SJSA1 (cell line): ENCODE data around the gene SPATA9. TPM values are rescaled to one million over a fixed set of nuclear protein-coding genes. Genes with fewer than 3 reads are reported as not detected.
A peak's percentile ranks its signal among the peaks of the same experiment; 100 is the strongest.
"Not testable (repeated sequence)": the region's sequence is repeated elsewhere in the genome, so short reads cannot be mapped to it uniquely, and the experiment has no call there.

ENCODE experiments used
- DNase-seq, 2 experiments: peaks; one replicate each; pipeline ENCODE4 v3.0.0-alpha.2; 2015 to 2020; ENCODE audit warnings: low spot score in 2 of 2, low read depth in 1 of 2
- H3K27ac ChIP-seq: fragments of 250-450 bp; sonication (Bioruptor Pico); 2 replicates; pipeline ENCODE4 v1.5.1; 2020; ENCODE audit warnings: mild to moderate bottlenecking, moderate library complexity
- H3K27me3 ChIP-seq: fragments of 250-450 bp; sonication (Bioruptor Pico); replicated peaks from 2 replicates; pipeline ENCODE4 v1.5.1; 2020; ENCODE audit warnings: mild to moderate bottlenecking, moderate library complexity
- H3K36me3 ChIP-seq: fragments of 250-450 bp; sonication (Bioruptor Pico); 2 replicates; pipeline ENCODE4 v1.5.1; 2020; ENCODE audit warnings: mild to moderate bottlenecking
- H3K4me1 ChIP-seq: fragments of 250-450 bp; sonication (Bioruptor Pico); replicated peaks from 2 replicates; pipeline ENCODE4 v1.6.1; 2021; ENCODE audit warnings: mild to moderate bottlenecking
- H3K4me3 ChIP-seq: fragments of 250-450 bp; sonication (Bioruptor Pico); 2 replicates; pipeline ENCODE4 v1.5.1; 2020; ENCODE audit warnings: mild to moderate bottlenecking
- H3K9me3 ChIP-seq: fragments of 250-450 bp; sonication (Bioruptor Pico); replicated peaks from 2 replicates; pipeline ENCODE4 v1.5.1; 2020; ENCODE audit warnings: mild to moderate bottlenecking
- total RNA-seq: library from RNA; depleted of rRNA; stranded (reverse); fragments of >200 nt; shearing (Covaris generic); gene quantifications from 2 replicates; pipeline ENCODE4 v1.2.3, GENCODE V29; 2014

SPATA9 gene
- total RNA-seq, 1 experiment from 2014 or later: 1.4 TPM

- no peak for DNase-seq
- Histone ChIP-seq H3K27me3 (no peaks in the 10 kb centered on the region), H3K4me3 (no peak overlapping the region), H3K27ac (no peak overlapping the region), H3K9me3 (no peaks in the 10 kb centered on the region), H3K36me3 (no peaks in the 10 kb centered on the region; the same call in 1 of the 2 replicates), H3K4me1 (no peaks in the 10 kb centered on the region)
These were observed 27.2 kb downstream of the SPATA9 start for GRCh38 chr5:95655575-95655974.

GRCh38 chr5:95654196-95654595 is 28.6 kb downstream of the SPATA9 start:
- H3K27ac ChIP-seq: no peak overlapping the region
- no peak for DNase-seq
- H3K36me3 ChIP-seq: no peaks in the 10 kb centered on the region; the same call in 1 of the 2 replicates

GRCh38 chr5:95652849-95653248 is 29.9 kb downstream of the SPATA9 start:
- no peak overlapping the region for H3K4me3 ChIP-seq
- H3K36me3 ChIP-seq: no peaks in the 10 kb centered on the region; the same call in 1 of the 2 replicates
- no peaks in the 10 kb centered on the region for H3K27me3 ChIP-seq
- no peak for DNase-seq
- no peaks in the 10 kb centered on the region for H3K9me3 ChIP-seq
- no peak overlapping the region for H3K27ac ChIP-seq
- H3K4me1 ChIP-seq: peaks cover 4% of the 10 kb centered on the region

More at GRCh38 chr5:95654196-95654595, 28.6 kb downstream of the SPATA9 start:
- Histone ChIP-seq H3K4me3 (no peak overlapping the region), H3K9me3 (no peaks in the 10 kb centered on the region), H3K27me3 (no peaks in the 10 kb centered on the region), H3K4me1 (no peaks in the 10 kb centered on the region)

- Histone ChIP-seq H3K9me3 (no peaks in the 10 kb centered on the region), H3K36me3 (no peaks in the 10 kb centered on the region; the same call in 1 of the 2 replicates), H3K4me3 (no peak overlapping the region), H3K27ac (no peak overlapping the region), H3K4me1 (peaks cover 14% of the 10 kb centered on the region), H3K27me3 (no peaks in the 10 kb centered on the region)
- DNase-seq: no peak
These were observed 32.8 kb downstream of the SPATA9 start for GRCh38 chr5:95649842-95650620.

GRCh38 chr5:95649274-95649673 is 33.5 kb downstream of the SPATA9 start:
- Histone ChIP-seq H3K36me3 (no peaks in the 10 kb centered on the region; the same call in 1 of the 2 replicates), H3K27me3 (no peaks in the 10 kb centered on the region), H3K9me3 (no peaks in the 10 kb centered on the region), H3K4me1 (peaks cover 14% of the 10 kb centered on the region), H3K4me3 (no peak overlapping the region), H3K27ac (no peak overlapping the region)
- no peak for DNase-seq

- H3K4me1 ChIP-seq: peaks cover 18% of the 10 kb centered on the region
- no peaks in the 10 kb centered on the region for H3K9me3 ChIP-seq
- no peaks in the 10 kb centered on the region for H3K27me3 ChIP-seq
- H3K4me3 ChIP-seq: no peak overlapping the region
- H3K36me3 ChIP-seq: no peaks in the 10 kb centered on the region; the same call in 1 of the 2 replicates
- DNase-seq: no peak
- 0 out of 2 replicates have a peak overlapping the region, but pooled peaks have one; percentile 4 for H3K27ac ChIP-seq
These were observed 34.6 kb downstream of the SPATA9 start for GRCh38 chr5:95647886-95648860.

- H3K9me3 ChIP-seq: no peaks in the 10 kb centered on the region
- H3K4me3 ChIP-seq: peak within 1 kb of the TSS; percentile 42
- H3K4me1 ChIP-seq: peaks cover 18% of the 10 kb centered on the region
- H3K36me3 ChIP-seq: no peaks in the 10 kb centered on the region
- peak; percentile 93 to 99 for DNase-seq
- peak within 1 kb of the TSS; percentile 82 for H3K27ac ChIP-seq
- H3K27me3 ChIP-seq: no peaks in the 10 kb centered on the region
These were observed 36.0 kb downstream of the SPATA9 start, which contains the start of gene RFESD for GRCh38 chr5:95646569-95647431. Gene RFESD (plus strand): TSS chr5:95646777. CDS start chr5:95652272, 5,495 bp downstream.

- H3K9me3 ChIP-seq, H3K4me3 ChIP-seq, H3K27me3 ChIP-seq, H3K36me3 ChIP-seq, H3K27ac ChIP-seq, DNase-seq: not testable (repeated sequence)
- peaks cover 18% of the 10 kb centered on the region for H3K4me1 ChIP-seq
These were observed 36.6 kb downstream of the SPATA9 start for GRCh38 chr5:95646226-95646568.

GRCh38 chr5:95644351-95645042 is 38.3 kb downstream of the SPATA9 start:
- Histone ChIP-seq H3K9me3 (no peaks in the 10 kb centered on the region), H3K27ac (no peak overlapping the region), H3K4me1 (peaks cover 18% of the 10 kb centered on the region), H3K36me3 (no peaks in the 10 kb centered on the region), H3K4me3 (no peak overlapping the region), H3K27me3 (no peaks in the 10 kb centered on the region)
- DNase-seq: peak; percentile 50 to 68

- no peak for DNase-seq
- Histone ChIP-seq H3K27me3 (no peaks in the 10 kb centered on the region), H3K27ac (no peak overlapping the region), H3K4me3 (no peak overlapping the region), H3K4me1 (peaks cover 17% of the 10 kb centered on the region), H3K36me3 (no peaks in the 10 kb centered on the region), H3K9me3 (no peaks in the 10 kb centered on the region)
These were observed 39.6 kb downstream of the SPATA9 start for GRCh38 chr5:95643152-95643551.

- Histone ChIP-seq H3K4me1 (peaks cover 6% of the 10 kb centered on the region), H3K9me3 (no peaks in the 10 kb centered on the region), H3K36me3 (no peaks in the 10 kb centered on the region), H3K27me3 (no peaks in the 10 kb centered on the region), H3K4me3 (no peak overlapping the region), H3K27ac (no peak overlapping the region)
- DNase-seq: no peak
These were observed 41.0 kb downstream of the SPATA9 start for GRCh38 chr5:95641741-95642220.

- H3K4me1 ChIP-seq: no peaks in the 10 kb centered on the region
- no peaks in the 10 kb centered on the region for H3K9me3 ChIP-seq
- H3K36me3 ChIP-seq: no peaks in the 10 kb centered on the region
- no peak overlapping the region for H3K4me3 ChIP-seq
- H3K27ac ChIP-seq: no peak overlapping the region
- H3K27me3 ChIP-seq: no peaks in the 10 kb centered on the region
- DNase-seq: no peak
These were observed 44.2 kb downstream of the SPATA9 start for GRCh38 chr5:95638632-95639031.
